MM.1S (cell line): Measurements from ENCODE around the gene FAM174C.

ENCODE experiments used
- DNase-seq: peaks from one replicate; pipeline ENCODE4 v3.0.0-alpha.2; 2015
- H2AFZ ChIP-seq: fragments of 300-600 bp; sonication (generic); 2 replicates; pipeline ENCODE4 v1.6.0; 2016; ENCODE audit warnings: antibody characterized with exemption, low read length
- H3F3A ChIP-seq: fragments of 300-600 bp; sonication (generic); 2 replicates; pipeline ENCODE4 v1.6.1; 2016; ENCODE audit warnings: mild to moderate bottlenecking, antibody characterized with exemption, low read length, moderate library complexity, mixed read lengths; ENCODE audit not compliant: insufficient read depth
- H3K27ac ChIP-seq: fragments of 300-600 bp; sonication (generic); 2 replicates; pipeline ENCODE4 v1.5.1; 2016; ENCODE audit warnings: mild to moderate bottlenecking, low read length
- H3K27me3 ChIP-seq: fragments of 300-600 bp; sonication (generic); replicated peaks from 2 replicates; pipeline ENCODE4 v1.6.0; 2016; ENCODE audit warnings: low read length; ENCODE audit not compliant: insufficient read depth
- H3K36me3 ChIP-seq: fragments of 300-600 bp; sonication (generic); replicated peaks from 2 replicates; pipeline ENCODE4 v1.6.1; 2016; ENCODE audit warnings: mild to moderate bottlenecking, low read length, mixed read lengths; ENCODE audit not compliant: insufficient read depth
- H3K4me1 ChIP-seq: fragments of 300-600 bp; sonication (generic); 2 replicates; pipeline ENCODE4 v1.6.1; 2016; ENCODE audit warnings: low read length, mixed read lengths
- H3K4me2 ChIP-seq: fragments of 300-600 bp; sonication (generic); 2 replicates; pipeline ENCODE4 v1.6.0; 2016; ENCODE audit warnings: low read depth, low read length
- H3K4me3 ChIP-seq: fragments of 300-600 bp; sonication (generic); 2 replicates; pipeline ENCODE4 v1.5.1; 2016; ENCODE audit warnings: low read length, mixed read lengths
- H3K79me2 ChIP-seq: fragments of 300-600 bp; sonication (generic); 2 replicates; pipeline ENCODE4 v1.6.1; 2016; ENCODE audit warnings: mixed run types, low read length, mixed read lengths
- H3K9ac ChIP-seq: fragments of 300-600 bp; sonication (generic); 2 replicates; pipeline ENCODE4 v1.6.1; 2016; ENCODE audit warnings: low read length, mixed read lengths
- H3K9me2 ChIP-seq: fragments of 300-600 bp; sonication (generic); replicated peaks from 2 replicates; pipeline ENCODE4 v1.6.1; 2016; ENCODE audit warnings: mild to moderate bottlenecking, low read length, mixed read lengths; ENCODE audit not compliant: insufficient read depth
- H3K9me3 ChIP-seq: fragments of 300-600 bp; sonication (generic); replicated peaks from 2 replicates; pipeline ENCODE4 v1.6.1; 2016; ENCODE audit warnings: mild to moderate bottlenecking, low read length, mixed read lengths; ENCODE audit not compliant: insufficient read depth
- H4K20me1 ChIP-seq: fragments of 300-600 bp; sonication (generic); 2 replicates; pipeline ENCODE4 v1.6.1; 2016; ENCODE audit warnings: mild to moderate bottlenecking, low read length, moderate library complexity, mixed read lengths; ENCODE audit not compliant: insufficient read depth
- CTCF ChIP-seq: fragments of 300-600 bp; sonication (generic); IDR thresholded peaks from 2 replicates; pipeline ENCODE4 v1.5.1; 2016; ENCODE audit warnings: antibody characterized with exemption, low read length, mixed read lengths
- EZH2 ChIP-seq: fragments of 300-600 bp; sonication (generic); optimal IDR thresholded peaks from 2 replicates; pipeline ENCODE3; 2017; ENCODE audit warnings: low read depth, mild to moderate bottlenecking, antibody characterized with exemption, low read length, mixed read lengths
- EZH2phosphoT487 ChIP-seq: fragments of 300-600 bp; sonication (generic); IDR thresholded peaks from 2 replicates; pipeline ENCODE4 v1.6.1; 2018; ENCODE audit warnings: antibody characterized with exemption, low read length

The FAM174C gene

DNA sequence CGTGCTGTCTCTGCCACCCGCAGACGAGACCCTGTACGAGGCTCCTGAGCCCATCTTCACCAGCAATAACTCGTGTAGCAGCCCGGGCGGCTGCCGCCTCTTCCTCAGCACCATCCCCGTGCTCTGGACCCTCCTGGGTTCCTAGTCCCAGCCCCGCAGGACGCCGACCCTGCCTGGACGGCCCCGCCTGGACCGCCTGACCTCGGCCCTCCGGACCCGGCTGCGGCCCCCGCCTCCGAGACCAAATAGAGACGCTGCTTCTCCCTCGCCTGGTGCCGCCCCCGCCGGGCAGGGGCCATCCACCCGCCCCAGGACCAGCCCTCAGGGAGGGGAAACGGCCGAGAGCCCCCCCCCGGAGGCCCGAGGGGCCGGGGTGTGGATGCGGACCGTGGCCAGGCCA lies 24.5 kb downstream of the FAM174C start:
- H3K27ac ChIP-seq: no peak overlapping the region
- H2AFZ ChIP-seq: no peak overlapping the region
- H3K9me2 ChIP-seq: no peaks in the 10 kb centered on the region
- H3F3A ChIP-seq: no peaks in the 10 kb centered on the region
- H3K9me3 ChIP-seq: no peaks in the 10 kb centered on the region
- no peaks in the 10 kb centered on the region for H3K36me3 ChIP-seq
- no peaks in the 10 kb centered on the region for H4K20me1 ChIP-seq
- no peak overlapping the region for H3K9ac ChIP-seq
- no peak overlapping the region for H3K4me2 ChIP-seq
- no peaks in the 10 kb centered on the region for H3K79me2 ChIP-seq
- H3K4me1 ChIP-seq: no peaks in the 10 kb centered on the region
- no peak for DNase-seq
- H3K27me3 ChIP-seq: peaks cover 97% of the 10 kb centered on the region
- no peak overlapping the region for H3K4me3 ChIP-seq
- TF ChIP-seq CTCF: no peak
- TF ChIP-seq EZH2: peak; percentile 86
- no peak for TF ChIP-seq EZH2phosphoT487

DNA sequence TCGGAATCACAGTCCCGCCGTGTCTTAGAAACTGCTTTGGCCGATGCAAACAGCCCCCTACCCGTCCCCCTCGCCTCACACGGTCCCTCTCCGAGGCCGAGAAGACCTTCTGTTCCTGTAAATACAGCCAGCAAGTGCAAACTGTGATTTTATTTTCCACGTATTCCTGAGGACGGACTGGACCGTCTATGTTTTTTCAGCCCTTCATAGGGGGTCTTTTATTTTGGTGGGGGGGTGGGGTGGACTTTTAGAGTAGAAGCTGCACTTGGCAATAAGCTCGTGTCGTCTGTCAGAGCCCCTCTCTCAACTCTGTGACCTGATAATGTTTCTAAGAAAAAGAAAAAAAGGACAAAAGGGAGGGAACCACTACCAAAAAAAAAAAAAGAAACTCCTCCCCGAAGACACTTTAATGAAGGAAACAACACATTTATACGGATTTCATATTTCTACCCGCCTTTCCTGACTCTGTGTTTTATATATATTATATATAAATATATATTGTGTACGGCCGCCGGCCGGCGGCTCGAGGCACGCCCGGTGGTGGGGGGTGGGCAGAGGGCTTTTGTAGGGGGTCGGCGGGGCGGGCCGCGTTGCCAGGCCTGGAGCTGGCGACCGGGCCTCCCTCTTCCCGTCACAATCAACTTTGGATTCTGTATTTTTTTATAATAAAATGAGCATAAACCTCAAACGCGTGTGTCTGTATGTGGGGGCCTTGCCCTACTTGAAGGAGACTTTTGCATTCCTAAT lies 25.6 kb downstream of the FAM174C start:
- no peak overlapping the region for H3K4me2 ChIP-seq
- no peaks in the 10 kb centered on the region for H3K9me2 ChIP-seq
- H3F3A ChIP-seq: no peaks in the 10 kb centered on the region
- no peak overlapping the region for H2AFZ ChIP-seq
- peaks cover 99% of the 10 kb centered on the region for H3K27me3 ChIP-seq
- TF ChIP-seq EZH2 (peak; percentile 62), CTCF (no peak), EZH2phosphoT487 (no peak)
- DNase-seq: no peak
- H3K27ac ChIP-seq: no peak overlapping the region
- no peak overlapping the region for H3K9ac ChIP-seq
- H3K79me2 ChIP-seq: no peaks in the 10 kb centered on the region
- H3K4me1 ChIP-seq: no peaks in the 10 kb centered on the region
- no peaks in the 10 kb centered on the region for H4K20me1 ChIP-seq
- H3K9me3 ChIP-seq: no peaks in the 10 kb centered on the region
- no peak overlapping the region for H3K4me3 ChIP-seq
- H3K36me3 ChIP-seq: no peaks in the 10 kb centered on the region

GRCh38 chr19:1302533-1303239 lies 27.4 kb downstream of the FAM174C start:
- H3K4me3 ChIP-seq: no peak overlapping the region

More at GRCh38 chr19:1302533-1303239, 27.4 kb downstream of the FAM174C start:
- H4K20me1 ChIP-seq: no peaks in the 10 kb centered on the region
- H3K9me2 ChIP-seq: no peaks in the 10 kb centered on the region
- TF ChIP-seq EZH2: no peak
- TF ChIP-seq CTCF: no peak
- no peak for TF ChIP-seq EZH2phosphoT487
- H3K79me2 ChIP-seq: no peaks in the 10 kb centered on the region
- H3K4me2 ChIP-seq: no peak overlapping the region
- DNase-seq: no peak
- peaks cover 88% of the 10 kb centered on the region for H3K27me3 ChIP-seq
- H3K27ac ChIP-seq: no peak overlapping the region
- H2AFZ ChIP-seq: no peak overlapping the region
- H3K9me3 ChIP-seq: no peaks in the 10 kb centered on the region
- no peaks in the 10 kb centered on the region for H3F3A ChIP-seq
- no peaks in the 10 kb centered on the region for H3K36me3 ChIP-seq
- H3K9ac ChIP-seq: no peak overlapping the region
- no peaks in the 10 kb centered on the region for H3K4me1 ChIP-seq
